ENCODE results near the gene DNAJC18. TPM values are rescaled to one million over a fixed set of nuclear protein-coding genes. Genes with fewer than 3 reads are reported as not detected.
"Not testable (repeated sequence)": the region's sequence is repeated elsewhere in the genome, so short reads cannot be mapped to it uniquely, and the experiment has no call there.

The DNAJC18 gene
- total and polyA plus RNA-seq, 8 donors: under 0.01 to 12.1 (median 2.3) TPM; not detected in 1

DNA sequence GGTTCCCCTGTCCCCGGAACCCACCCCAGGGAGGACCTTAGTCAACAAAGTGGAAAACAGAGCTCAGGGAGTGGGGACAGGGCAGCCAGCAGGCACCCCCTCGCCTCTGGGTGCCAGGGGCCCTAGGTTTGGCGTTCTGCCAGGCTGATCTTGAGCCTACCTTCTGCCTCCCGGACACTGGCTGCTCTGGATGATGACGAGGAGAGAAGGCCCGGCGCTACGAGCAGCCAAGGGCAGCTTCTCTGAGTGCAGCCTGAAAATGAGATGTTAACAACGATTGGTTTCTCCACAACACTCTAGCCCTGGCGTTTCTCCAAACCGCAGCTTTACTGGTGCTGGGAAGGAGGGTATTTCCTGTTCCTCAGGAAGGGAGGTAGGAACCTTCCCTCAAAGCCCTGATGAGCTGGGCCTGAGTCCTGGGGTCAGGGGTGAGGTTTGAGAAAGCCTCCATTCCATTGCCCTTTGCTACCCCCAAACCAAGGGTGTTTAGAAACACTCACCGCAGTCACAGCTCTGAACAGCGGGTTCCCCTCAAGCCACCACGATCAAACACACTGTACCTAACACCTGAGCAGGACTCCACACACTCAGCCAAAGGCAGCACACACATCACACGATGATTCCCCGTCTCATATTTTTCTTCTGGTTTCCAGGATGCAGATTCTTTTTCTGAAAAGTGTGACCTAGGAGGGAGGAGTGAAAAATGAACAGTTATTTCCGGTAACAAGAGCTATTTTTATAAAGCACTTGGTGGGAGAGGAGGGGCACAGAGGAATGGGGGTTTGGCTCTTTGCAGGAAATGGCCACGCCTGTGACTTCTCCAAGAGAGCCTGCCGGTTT, 42.9 kb upstream of the DNAJC18 start, which contains the start of gene STING1:
Gene STING1, minus strand, starts transcription at position 709 of the 840 bp plus-strand sequence. CDS start 1,054 bp downstream, outside the sequence.
- 11 to 15% (median 13%) methylated on average over 18 to 19 of the region's 19 CpGs for WGBS, 5 donors
- Histone ChIP-seq H3K27me3 (no peaks in the 10 kb centered on the region), H3K9me3 (no peaks in the 10 kb centered on the region), H3K27ac (peak within 1 kb of the TSS; percentile 70 to 93 (median 91)), H3K36me3 (peaks cover 4 to 16% (median 15%) of the 10 kb centered on the region in 4 donors), H3K4me1 (peaks cover 9 to 52% (median 32%) of the 10 kb centered on the region in 4 donors), H3K4me3 (peak within 1 kb of the TSS; percentile 39 to 52 (median 48))
- intact Hi-C loops (cut with DNase I; ENCODE audit: low total_unique reads): no loop called here
- DNase-seq: peak; percentile 85 to 93
- TF ChIP-seq POLR2A (IDR thresholded peaks at IDR 0.05) (no peak), POLR2AphosphoS5 (IDR thresholded peaks at IDR 0.05) (peak in 2 of 3 donors; percentile 44 to 67)

DNA sequence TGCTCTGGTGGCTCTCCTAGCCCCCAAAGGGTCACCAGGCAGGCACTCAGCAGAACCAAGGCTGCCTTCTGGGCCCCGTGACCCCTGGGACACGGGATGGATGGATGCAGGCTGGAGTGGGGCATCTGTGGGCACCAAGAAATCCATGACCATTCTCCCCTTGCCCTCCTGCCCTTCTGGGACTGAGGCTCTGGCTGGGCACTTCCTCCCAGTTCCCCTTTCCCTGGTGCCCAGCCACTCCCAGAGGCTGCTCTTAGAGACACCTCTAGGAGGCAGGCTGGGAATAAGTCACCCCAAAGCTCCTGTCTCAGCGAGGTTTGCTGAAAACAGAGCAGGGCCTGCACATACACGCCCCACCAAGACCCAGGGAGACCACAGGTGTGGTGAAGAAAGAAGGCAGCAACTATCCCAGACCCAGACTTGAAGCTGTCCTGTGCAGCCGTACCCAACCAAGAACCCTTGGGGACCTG, 42.3 kb upstream of the DNAJC18 start:
- TF ChIP-seq, protein P1, sequence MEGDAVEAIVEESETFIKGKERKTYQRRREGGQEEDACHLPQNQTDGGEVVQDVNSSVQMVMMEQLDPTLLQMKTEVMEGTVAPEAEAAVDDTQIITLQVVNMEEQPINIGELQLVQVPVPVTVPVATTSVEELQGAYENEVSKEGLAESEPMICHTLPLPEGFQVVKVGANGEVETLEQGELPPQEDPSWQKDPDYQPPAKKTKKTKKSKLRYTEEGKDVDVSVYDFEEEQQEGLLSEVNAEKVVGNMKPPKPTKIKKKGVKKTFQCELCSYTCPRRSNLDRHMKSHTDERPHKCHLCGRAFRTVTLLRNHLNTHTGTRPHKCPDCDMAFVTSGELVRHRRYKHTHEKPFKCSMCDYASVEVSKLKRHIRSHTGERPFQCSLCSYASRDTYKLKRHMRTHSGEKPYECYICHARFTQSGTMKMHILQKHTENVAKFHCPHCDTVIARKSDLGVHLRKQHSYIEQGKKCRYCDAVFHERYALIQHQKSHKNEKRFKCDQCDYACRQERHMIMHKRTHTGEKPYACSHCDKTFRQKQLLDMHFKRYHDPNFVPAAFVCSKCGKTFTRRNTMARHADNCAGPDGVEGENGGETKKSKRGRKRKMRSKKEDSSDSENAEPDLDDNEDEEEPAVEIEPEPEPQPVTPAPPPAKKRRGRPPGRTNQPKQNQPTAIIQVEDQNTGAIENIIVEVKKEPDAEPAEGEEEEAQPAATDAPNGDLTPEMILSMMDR (IDR thresholded peaks at IDR 0.05): no peak
- Histone ChIP-seq H3K36me3 (peaks cover 4 to 23% (median 21%) of the 10 kb centered on the region in 4 donors), H3K4me1 (peaks cover 9 to 52% (median 32%) of the 10 kb centered on the region in 4 donors), H3K4me3 (peak overlapping the region; percentile 39 to 52 (median 48)), H3K9me3 (no peaks in the 10 kb centered on the region), H3K27me3 (no peaks in the 10 kb centered on the region), H3K27ac (peak overlapping the region; percentile 70 to 93 (median 91))
- WGBS, 5 donors: 39 to 72% (median 52%) methylated on average over 3 to 5 of the region's 5 CpGs
- intact Hi-C loops (cut with DNase I; ENCODE audit: low total_unique reads): no loop called here
- DNase-seq: no peak

DNA sequence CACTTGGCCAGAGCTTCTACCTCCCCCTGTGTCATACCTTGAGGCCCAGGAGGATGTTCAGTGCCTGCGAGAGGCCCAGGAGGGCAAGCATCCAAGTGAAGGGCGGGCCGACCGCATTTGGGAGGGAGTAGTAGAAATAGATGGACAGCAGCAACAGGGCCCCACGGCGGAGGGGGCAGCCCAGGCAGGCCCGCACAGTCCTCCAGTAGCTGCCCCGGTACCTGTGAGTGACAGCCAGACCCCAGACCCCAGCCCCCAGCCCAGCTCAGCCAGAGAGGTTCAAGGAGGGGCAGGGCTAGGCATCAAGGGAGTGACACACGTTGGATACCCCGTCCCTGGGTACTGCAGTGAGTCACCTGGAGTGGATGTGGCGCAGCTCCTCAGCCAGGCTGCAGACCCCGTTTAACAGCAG, 41.8 kb upstream of the DNAJC18 start:
- intact Hi-C loops (cut with DNase I; ENCODE audit: low total_unique reads): no loop called here
- 43 to 65% (median 62%) methylated on average over 4 to 12 of the region's 12 CpGs for WGBS, 5 donors
- Histone ChIP-seq H3K36me3 (peaks cover 4 to 28% (median 26%) of the 10 kb centered on the region in 4 donors), H3K4me1 (peaks cover 9 to 55% (median 33%) of the 10 kb centered on the region in 4 donors), H3K9me3 (no peaks in the 10 kb centered on the region), H3K27me3 (no peaks in the 10 kb centered on the region), H3K27ac (peak overlapping the region; percentile 70 to 93 (median 91)), H3K4me3 (peak overlapping the region; percentile 39 to 52 (median 48))
- TF ChIP-seq EP300 (IDR thresholded peaks at IDR 0.05) (no peak), POLR2A (IDR thresholded peaks at IDR 0.05) (no peak), POLR2AphosphoS5 (IDR thresholded peaks at IDR 0.05) (no peak)
- TF ChIP-seq, protein P1 (IDR thresholded peaks at IDR 0.05): no peak
- peak in 1 of 2 donors; percentile 61 for DNase-seq

DNA sequence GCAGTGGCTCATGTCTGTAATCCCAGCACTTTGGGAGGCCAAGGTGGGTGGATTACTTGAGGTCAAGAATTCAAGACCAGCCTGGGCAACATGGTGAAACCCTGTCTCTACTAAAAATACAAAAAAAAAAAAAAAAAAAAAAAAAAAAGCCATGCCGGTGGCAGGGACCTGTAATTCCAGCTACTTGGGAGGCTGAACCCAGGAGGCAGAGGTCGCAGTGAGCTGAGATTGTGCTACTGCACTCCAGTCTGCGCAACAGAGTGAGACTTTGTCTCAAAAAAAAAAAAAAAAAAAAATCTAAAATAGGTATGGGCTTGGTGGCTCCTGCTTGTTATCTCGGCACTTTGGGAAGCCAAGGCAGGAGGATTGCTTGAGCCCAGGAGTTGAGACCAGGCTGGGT, 40.4 kb upstream of the DNAJC18 start:
- H3K27me3 ChIP-seq; DNase-seq; intact Hi-C loops (cut with DNase I; ENCODE audit: low total_unique reads); H3K9me3 ChIP-seq; H3K4me3 ChIP-seq: not testable (repeated sequence)
- H3K27ac ChIP-seq: peak overlapping the region in 3 of 5 donors; percentile 91 to 93 (median 91)
- peaks cover 9 to 69% (median 43%) of the 10 kb centered on the region in 4 donors for H3K4me1 ChIP-seq
- H3K36me3 ChIP-seq: peaks cover 4 to 41% (median 34%) of the 10 kb centered on the region in 4 donors
- WGBS, 5 donors: 83 to 91% (median 90%) methylated on average over 4 of the region's 4 CpGs

DNA sequence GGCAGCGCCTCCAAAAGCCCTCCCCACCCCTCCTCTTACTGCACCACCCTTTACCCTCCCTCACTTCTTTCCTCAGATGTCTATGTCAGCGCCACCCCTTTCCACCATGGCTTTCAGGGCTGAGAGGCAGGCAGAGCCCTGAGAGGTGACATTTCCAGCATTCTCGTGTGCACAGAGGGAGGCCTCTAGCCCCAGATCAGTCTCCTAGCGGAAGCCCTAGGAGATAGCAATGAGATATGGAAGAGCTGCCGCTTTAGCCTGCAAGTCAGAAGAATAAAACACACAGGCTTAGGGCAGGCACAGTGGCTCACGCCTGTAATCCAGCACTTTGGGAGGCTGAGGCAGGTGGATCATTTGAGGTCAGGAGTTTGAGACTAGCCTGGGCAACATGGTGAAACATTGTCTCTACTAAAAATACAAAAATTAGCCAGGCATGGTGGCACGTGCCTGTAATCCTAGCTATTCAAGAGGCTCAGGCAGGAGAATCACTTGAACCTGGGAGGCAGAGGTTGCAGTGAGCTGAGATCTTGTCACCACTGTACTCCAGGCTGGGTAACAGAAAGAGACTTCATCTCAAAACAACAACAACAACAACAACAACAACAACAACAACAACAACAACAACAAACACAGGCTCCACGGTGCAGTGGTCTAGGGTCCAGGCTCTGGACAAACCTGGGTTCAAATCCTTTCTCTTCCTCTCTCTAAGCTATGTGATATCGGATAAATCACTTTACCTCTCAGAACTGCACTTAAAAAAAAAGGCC, 39.5 kb upstream of the DNAJC18 start:
- H3K27me3 ChIP-seq; intact Hi-C loops (cut with DNase I; ENCODE audit: low total_unique reads); DNase-seq; H3K4me3 ChIP-seq; H3K9me3 ChIP-seq: not testable (repeated sequence)
- Histone ChIP-seq H3K36me3 (peaks cover 4 to 41% (median 34%) of the 10 kb centered on the region in 4 donors), H3K4me1 (peaks cover 9 to 78% (median 44%) of the 10 kb centered on the region in 4 donors), H3K27ac (peak overlapping the region in 2 of 5 donors; percentile 38 to 93)
- WGBS, 5 donors: 74 to 84% (median 75%) methylated on average over 9 of the region's 9 CpGs
